ENCODE measurements around the gene FERD3L. TPM values are rescaled to one million over a fixed set of nuclear protein-coding genes. Genes with fewer than 3 reads are reported as not detected.

The FERD3L gene
- total RNA-seq, 3 donors from 2014 or later = not detected

GRCh38 chr7:19099194-19099593, 46.0 kb downstream of the FERD3L start:
- no peak overlapping the region for H3K4me3 Mint-ChIP-seq
- H3K4me1 Mint-ChIP-seq (ENCODE audit: low read depth) = no peaks in the 10 kb centered on the region
- DNase-seq = no peak
- H3K27me3 Mint-ChIP-seq (ENCODE audit: low read depth) = peaks cover 16% of the 10 kb centered on the region
- H3K9me3 Mint-ChIP-seq = no peaks in the 10 kb centered on the region
- no peak for ATAC-seq
- H3K36me3 Mint-ChIP-seq (ENCODE audit: insufficient read depth) = no peaks in the 10 kb centered on the region

GRCh38 chr7:19098510-19098909, 46.7 kb downstream of the FERD3L start:
- no peaks in the 10 kb centered on the region for H3K36me3 Mint-ChIP-seq (ENCODE audit: insufficient read depth)

GRCh38 chr7:19097165-19098055, 47.8 kb downstream of the FERD3L start:
- H3K36me3 Mint-ChIP-seq (ENCODE audit: insufficient read depth) = no peaks in the 10 kb centered on the region
- no peak overlapping the region for H3K4me3 Mint-ChIP-seq
- no peak for ATAC-seq
- peaks cover 6% of the 10 kb centered on the region for H3K27me3 Mint-ChIP-seq (ENCODE audit: low read depth)
- DNase-seq = no peak
- H3K4me1 Mint-ChIP-seq (ENCODE audit: low read depth) = no peaks in the 10 kb centered on the region
- no peaks in the 10 kb centered on the region for H3K9me3 Mint-ChIP-seq

More at GRCh38 chr7:19098510-19098909, 46.7 kb downstream of the FERD3L start:
- ATAC-seq (no peak), DNase-seq (no peak)
- Mint-ChIP-seq H3K4me3 (no peak overlapping the region), H3K9me3 (no peaks in the 10 kb centered on the region), H3K4me1 (ENCODE audit: low read depth) (no peaks in the 10 kb centered on the region), H3K27me3 (ENCODE audit: low read depth) (peaks cover 13% of the 10 kb centered on the region)

- DNase-seq (no peak), ATAC-seq (no peak)
- no peaks in the 10 kb centered on the region for H3K36me3 Mint-ChIP-seq (ENCODE audit: insufficient read depth)
- H3K9me3 Mint-ChIP-seq = no peaks in the 10 kb centered on the region
- H3K4me3 Mint-ChIP-seq = no peak overlapping the region
- H3K27me3 Mint-ChIP-seq (ENCODE audit: low read depth) = peaks cover under 1% of the 10 kb centered on the region
- H3K4me1 Mint-ChIP-seq (ENCODE audit: low read depth) = no peaks in the 10 kb centered on the region
These were observed 49.8 kb downstream of the FERD3L start for GRCh38 chr7:19095353-19095860.

Other genes starting within 250 kb of the FERD3L start
- 1 to 10 TPM in 1 of 3 donors, under 1 TPM in 2; 0.15 to 2.4 (median 0.95) TPM for gene TWIST1, start 27.8 kb downstream of the FERD3L start, total RNA-seq